Measurements from ENCODE around the gene VAMP5.

The VAMP5 gene

GRCh38 chr2:85642725-85643124, 58.5 kb downstream of the VAMP5 start:
- no peak for DNase-seq
